RWPE1 (cell line): Measurements from ENCODE around the gene KMT2B.

Experiments used
- CTCF ChIA-PET: fragments of 350-600 bp; sonication (Branson Sonifier 250); formaldehyde crosslinking; extraction: SDS; loops from one replicate; lab custom pipeline; 2021; lab: Yijun Ruan, JAX
- POLR2A ChIA-PET: fragments of 400-600 bp; formaldehyde crosslinking; extraction: SDS; loops from one replicate; lab custom pipeline; 2020; ENCODE audit warnings: antibody characterized with exemption; ENCODE audit not compliant: low non-redundant PET; lab: Yijun Ruan, JAX
- DNase-seq: peaks from one replicate; pipeline ENCODE4 v3.0.0; 2012; ENCODE audit warnings: low spot score
- H3K27ac ChIP-seq: fragments of 450-650 bp; 2 replicates; pipeline ENCODE4 v1.5.1; 2017
- CTCF ChIP-seq: fragments of 450-650 bp; conservative IDR thresholded peaks from 2 replicates; pipeline ENCODE4 v1.5.1; 2017; ENCODE audit warnings: low read depth, mild to moderate bottlenecking

Gene KMT2B

GRCh38 chr19:35738887-35739229 lies 21.1 kb downstream of the KMT2B start:
- TF ChIP-seq CTCF, result no peak
- ChIA-PET POLR2A (no interaction called here), CTCF (no interaction called here)
- peak overlapping the region; percentile 87 for H3K27ac ChIP-seq
- DNase-seq, result no peak

DNA sequence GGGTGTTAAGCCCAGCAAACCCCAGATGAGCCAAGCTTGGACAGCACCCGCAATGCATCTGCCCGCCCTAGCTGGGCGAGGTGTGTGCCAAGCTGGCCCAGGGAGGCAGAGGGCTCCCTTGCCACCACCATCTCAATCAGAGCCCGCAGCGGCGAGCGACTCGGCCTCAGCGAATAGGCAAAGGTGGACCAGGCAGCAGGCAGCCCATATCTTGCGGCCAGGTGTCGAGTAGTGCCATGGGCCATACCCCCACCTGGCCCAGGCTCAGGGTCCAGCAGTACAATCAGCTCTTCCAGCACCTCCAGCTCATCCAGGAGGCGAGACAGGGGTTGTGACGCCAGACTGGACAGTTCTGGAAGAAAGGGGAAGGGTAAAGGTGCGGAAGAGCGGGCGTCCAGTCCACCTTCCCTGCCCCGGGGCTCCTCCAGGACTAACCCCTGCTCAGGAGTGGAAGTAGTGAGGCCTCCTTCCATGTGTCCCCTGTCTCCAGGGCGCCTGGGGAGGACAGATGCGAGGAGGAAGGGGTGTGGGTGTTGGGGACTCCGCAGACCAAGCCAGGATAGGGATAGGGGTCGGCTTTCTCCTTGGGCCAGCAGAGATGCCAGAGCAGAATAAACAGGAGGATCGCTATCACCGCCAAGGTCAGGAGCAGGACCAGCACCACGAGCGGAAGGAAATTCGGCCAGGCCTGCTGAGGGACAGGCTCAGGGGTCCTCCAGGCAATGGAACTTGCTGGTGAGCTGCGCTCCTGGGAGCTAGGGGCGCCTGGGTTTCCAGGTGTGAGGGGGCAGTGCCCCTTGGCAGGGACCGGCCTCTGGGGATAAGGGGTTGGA lies 21.7 kb downstream of the KMT2B start:
- no peak for DNase-seq
- peak overlapping the region; percentile 87 for H3K27ac ChIP-seq
- ChIA-PET POLR2A (interaction anchor here (1.4 kb wide), 1 partner anchor 21 kb away, joined by 4 read pairs; no protein-coding TSS in a partner anchor), CTCF (no interaction called here)
- no peak for TF ChIP-seq CTCF

DNA sequence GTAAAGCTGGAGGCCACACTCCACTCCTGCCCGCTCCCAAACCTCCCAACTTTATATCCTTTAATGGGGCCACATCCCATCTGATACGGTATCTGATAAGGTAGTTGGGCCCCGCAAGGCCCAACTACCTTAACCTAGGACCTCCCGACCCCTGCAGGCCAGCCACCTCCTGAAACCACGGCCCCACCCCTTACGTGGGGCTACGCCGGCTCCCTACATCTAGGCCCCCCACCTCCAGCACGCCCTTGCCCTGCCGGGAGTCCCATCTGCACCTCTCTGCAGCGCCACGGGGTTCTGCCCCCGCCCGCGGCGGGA lies 22.3 kb downstream of the KMT2B start:
- H3K27ac ChIP-seq, result peak overlapping the region; percentile 87
- TF ChIP-seq CTCF, result no peak
- ChIA-PET POLR2A (interaction anchor here (1.4 kb wide), 1 partner anchor 21 kb away, joined by 4 read pairs; no protein-coding TSS in a partner anchor), CTCF (interaction anchor here (0.8 kb wide), 1 partner anchor 17 kb away, joined by 3 read pairs; no protein-coding TSS in a partner anchor)
- DNase-seq, result no peak

GRCh38 chr19:35740423-35741202 lies 22.8 kb downstream of the KMT2B start:
- H3K27ac ChIP-seq, result peak overlapping the region; percentile 87
- ChIA-PET CTCF (interaction anchor here (0.8 kb wide), 1 partner anchor 18 kb away, joined by 3 read pairs; no protein-coding TSS in a partner anchor), POLR2A (interaction anchor here (1.4 kb wide), 1 partner anchor 22 kb away, joined by 4 read pairs; no protein-coding TSS in a partner anchor)
- peak; percentile 99 for DNase-seq
- TF ChIP-seq CTCF, result no peak

DNA sequence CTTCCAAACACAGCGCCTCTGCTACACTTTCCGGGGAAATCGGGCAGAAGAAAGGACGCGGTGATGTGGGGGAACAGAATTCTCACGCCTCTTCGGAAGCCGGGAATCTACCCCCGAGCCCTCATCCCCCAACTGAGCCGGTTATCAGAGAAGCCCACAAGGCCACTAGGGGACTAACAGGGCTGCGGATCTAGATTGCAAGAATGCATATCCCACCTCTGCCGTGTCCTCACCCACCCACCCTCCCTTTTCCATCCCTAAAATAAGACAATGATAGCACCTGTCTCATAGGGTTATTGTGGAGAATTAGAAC lies 23.4 kb downstream of the KMT2B start:
- DNase-seq, result no peak
- CTCF ChIA-PET, result interaction anchor here (0.8 kb wide), 1 partner anchor 18 kb away, joined by 3 read pairs; no protein-coding TSS in a partner anchor
- no peak; the same call in 1 of the 2 replicates for TF ChIP-seq CTCF
- POLR2A ChIA-PET, result interaction anchor here (1.4 kb wide), 1 partner anchor 22 kb away, joined by 4 read pairs; no protein-coding TSS in a partner anchor
- peak overlapping the region; percentile 87 for H3K27ac ChIP-seq

DNA sequence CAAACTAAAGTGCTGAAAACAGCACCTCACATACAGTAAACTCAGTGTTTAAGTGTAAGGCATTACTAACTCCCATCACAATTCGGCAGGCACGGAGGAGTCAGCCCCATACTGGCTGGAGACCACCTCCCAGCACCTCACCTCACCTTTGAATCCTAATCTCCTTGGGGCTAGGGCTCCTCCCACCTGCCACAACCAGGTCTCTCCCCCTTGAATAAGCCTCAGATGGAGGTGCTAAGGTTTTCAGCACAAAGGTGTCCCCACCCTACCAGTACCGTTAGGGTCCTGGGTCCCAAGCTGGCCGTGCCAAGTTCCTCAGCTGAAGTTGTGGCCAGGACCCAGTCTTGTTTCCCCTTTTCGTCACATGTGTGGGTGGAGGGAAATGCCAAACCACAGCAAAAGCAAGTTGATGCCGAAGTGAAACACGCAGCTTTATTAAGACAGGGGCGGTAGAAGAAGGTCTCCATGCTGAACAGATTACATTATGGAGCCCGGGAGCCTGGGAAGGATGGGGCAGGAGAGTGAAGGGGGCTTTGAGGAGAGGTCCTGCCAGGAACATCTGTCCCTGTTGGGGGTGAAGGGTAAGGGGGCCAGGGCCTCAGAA lies 24.4 kb downstream of the KMT2B start, which contains the start of gene IGFLR1:
TSS of gene IGFLR1 (minus strand) at position 332 of the 604 bp plus-strand sequence. CDS start 1,272 bp downstream, outside the sequence.
- H3K27ac ChIP-seq, result peak within 1 kb of the TSS; percentile 87
- POLR2A ChIA-PET, result no interaction called here
- no peak for DNase-seq
- no peak for TF ChIP-seq CTCF
- CTCF ChIA-PET, result interaction anchor here (0.7 kb wide), 1 partner anchor 14 kb away, joined by 3 read pairs; no protein-coding TSS in a partner anchor
